GM18498 (cell line): ENCODE measurements around the gene BPGM.

Experiments used
- ATAC-seq: cut with Tn5 transposase; IDR thresholded peaks from one replicate; pipeline ENCODE4 v1.9.1; 2021; ENCODE audit warnings: mild to moderate bottlenecking, moderate library complexity; ENCODE audit not compliant: unreplicated experiment

The BPGM gene

GRCh38 chr7:134646425-134647305 lies at the start of gene BPGM:
Gene BPGM, plus strand, starts transcription at chr7:134646853. Its CDS starts 14,655 bp downstream, at chr7:134661508.
- ATAC-seq = peak; percentile 99

GRCh38 chr7:134599371-134599770 lies 47.3 kb upstream of the BPGM start:
- ATAC-seq = no peak

GRCh38 chr7:134601459-134601858 lies 45.2 kb upstream of the BPGM start:
- ATAC-seq = no peak

GRCh38 chr7:134602881-134603451 lies 43.7 kb upstream of the BPGM start:
- ATAC-seq = no peak

GRCh38 chr7:134605978-134606923 lies 40.4 kb upstream of the BPGM start:
- peak; percentile 85 for ATAC-seq

- ATAC-seq = no peak
Observed at GRCh38 chr7:134611611-134612151, 35.0 kb upstream of the BPGM start.

GRCh38 chr7:134612197-134612596 lies 34.5 kb upstream of the BPGM start:
- ATAC-seq = no peak

GRCh38 chr7:134613623-134614347 lies 32.9 kb upstream of the BPGM start:
- ATAC-seq = no peak

- no peak for ATAC-seq
Observed at GRCh38 chr7:134616611-134617010, 30.0 kb upstream of the BPGM start.

GRCh38 chr7:134618756-134619530 lies 27.7 kb upstream of the BPGM start:
- no peak for ATAC-seq

GRCh38 chr7:134619627-134620331 lies 26.9 kb upstream of the BPGM start:
- no peak for ATAC-seq

GRCh38 chr7:134622303-134622995 lies 24.2 kb upstream of the BPGM start:
- no peak for ATAC-seq

GRCh38 chr7:134623193-134623592 lies 23.5 kb upstream of the BPGM start:
- ATAC-seq = no peak

GRCh38 chr7:134625550-134625949 lies 21.1 kb upstream of the BPGM start:
- no peak for ATAC-seq

GRCh38 chr7:134627109-134627774 lies 19.4 kb upstream of the BPGM start:
- no peak for ATAC-seq

- ATAC-seq = no peak
Observed at GRCh38 chr7:134627775-134628153, 18.9 kb upstream of the BPGM start.

- no peak for ATAC-seq
Observed at GRCh38 chr7:134629445-134629844, 17.2 kb upstream of the BPGM start.

- ATAC-seq = no peak
Observed at GRCh38 chr7:134630237-134630636, 16.4 kb upstream of the BPGM start.
